Stimulated activated effector memory CD8-positive, alpha-beta T cell treated with anti-CD3 and anti-CD28 coated beads, Interleukin-12 subunit alpha, Interleukin-12 subunit beta, amount 100 ng/mL, for 72 hours (primary cell): Measurements from ENCODE around the gene MYH7B.

Experiments
- ATAC-seq: fragments of 150-1000 bp; cut with Tn5 transposase; 2 replicates; pipeline ENCODE4 v1.10.0; 2021
- DNase-seq, 2 donors: peaks; one replicate each; pipeline ENCODE4 v3.0.0; 2021 to 2022; ENCODE audit warnings: low spot score in 2 of 2
- H3K27ac Mint-ChIP-seq: one replicate; pipeline ENCODE4 v1.8.0; 2022; ENCODE audit warnings: mild to moderate bottlenecking, mixed read lengths
- H3K36me3 Mint-ChIP-seq: one replicate; pipeline ENCODE4 v1.8.0; 2022; ENCODE audit warnings: mild to moderate bottlenecking, mixed read lengths
- H3K4me1 Mint-ChIP-seq: one replicate; pipeline ENCODE4 v1.8.0; 2022; ENCODE audit warnings: mixed read lengths
- H3K4me3 Mint-ChIP-seq: one replicate; pipeline ENCODE4 v1.8.0; 2022; ENCODE audit warnings: mild to moderate bottlenecking, mixed read lengths
- H3K9me3 Mint-ChIP-seq: one replicate; pipeline ENCODE4 v1.8.0; 2022; ENCODE audit warnings: mixed read lengths

Gene MYH7B

DNA sequence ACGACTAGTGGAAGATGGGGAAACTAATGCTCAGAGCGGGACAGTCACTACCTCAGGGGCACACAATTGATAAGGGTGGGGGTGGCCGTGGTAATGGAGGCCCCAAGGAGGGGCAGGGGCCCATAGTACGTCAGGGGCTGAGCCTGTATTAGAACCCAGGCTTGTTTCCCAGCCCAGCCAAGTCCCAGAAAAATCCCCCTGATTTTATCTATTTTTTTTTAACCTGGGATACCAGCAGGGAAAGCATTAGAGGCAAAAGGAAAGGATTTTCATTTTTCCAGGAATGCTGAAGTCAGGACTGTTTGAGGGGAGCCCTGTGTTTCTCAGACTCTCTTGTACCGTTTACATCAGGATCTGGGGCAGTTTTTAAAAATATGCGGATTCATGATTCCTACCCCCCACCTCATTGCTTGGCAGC, 382 bp downstream of the MYH7B start:
- no peak for DNase-seq
- Mint-ChIP-seq H3K27ac (peak overlapping the region; percentile 99), H3K9me3 (no peaks in the 10 kb centered on the region), H3K4me1 (peaks cover 43% of the 10 kb centered on the region), H3K36me3 (peaks cover 10% of the 10 kb centered on the region), H3K4me3 (peak overlapping the region; percentile 98)
- no peak for ATAC-seq

DNA sequence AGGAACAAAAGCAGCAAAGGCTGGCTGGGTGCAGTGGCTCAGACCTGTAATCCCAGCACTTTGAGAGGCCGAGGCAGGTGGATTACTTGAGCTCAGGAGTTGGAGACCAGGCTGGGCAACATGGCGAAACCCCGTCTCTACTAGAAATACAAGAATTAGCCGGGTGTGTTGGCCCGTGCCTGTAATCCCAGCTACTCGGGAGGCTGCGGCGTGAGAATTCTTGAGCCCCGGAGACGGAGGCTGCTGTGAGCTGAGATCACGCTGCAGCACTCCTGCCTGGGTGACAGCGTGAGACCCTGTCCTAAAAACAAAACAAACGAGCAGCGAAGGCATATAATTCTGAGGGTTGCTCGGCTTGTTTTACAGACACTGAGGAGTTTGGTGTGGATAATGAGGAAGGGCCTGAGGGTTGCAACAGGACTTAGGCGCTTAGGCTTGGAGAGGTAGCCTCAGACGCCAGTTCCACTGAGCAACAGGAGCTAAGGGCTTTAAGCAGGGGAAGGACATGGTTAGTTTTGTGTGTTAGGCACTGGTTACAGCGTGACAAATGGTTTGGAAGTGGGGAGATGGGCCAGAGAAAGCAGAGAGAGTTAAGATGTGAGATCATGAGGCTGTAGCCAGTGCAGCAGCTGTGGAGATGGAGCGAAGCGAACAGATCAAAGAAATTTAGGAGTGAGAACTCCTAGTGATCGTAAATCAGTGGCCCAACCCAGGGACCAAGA, 1.2 kb downstream of the MYH7B start:
- Mint-ChIP-seq H3K27ac (no peak overlapping the region), H3K36me3 (peaks cover 10% of the 10 kb centered on the region), H3K9me3 (no peaks in the 10 kb centered on the region), H3K4me3 (peak overlapping the region; percentile 98), H3K4me1 (peaks cover 38% of the 10 kb centered on the region)
- ATAC-seq (no peak), DNase-seq (no peak)

DNA sequence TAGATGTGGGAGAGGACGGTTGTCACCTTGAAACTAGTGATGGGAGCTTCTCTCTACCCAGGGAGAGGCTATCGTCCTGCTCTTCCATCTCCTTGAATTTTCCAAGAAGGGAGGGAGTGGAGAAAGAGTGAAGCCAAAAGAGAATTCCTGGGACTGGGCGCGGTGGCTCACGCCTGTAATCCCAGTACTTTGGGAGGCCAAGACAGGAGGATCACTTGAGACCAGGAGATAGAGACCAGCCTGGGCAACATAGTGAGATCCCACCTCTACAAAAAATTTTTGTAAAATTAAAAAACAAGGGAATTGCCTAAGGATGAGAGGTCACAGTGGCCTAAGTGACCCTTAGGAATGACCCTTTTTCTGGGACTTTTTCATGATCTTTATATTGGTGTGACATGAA, 8.8 kb downstream of the MYH7B start:
- no peak for ATAC-seq
- H3K36me3 Mint-ChIP-seq: peaks cover 5% of the 10 kb centered on the region
- H3K27ac Mint-ChIP-seq: no peak overlapping the region
- no peak for DNase-seq
- no peak overlapping the region for H3K4me3 Mint-ChIP-seq
- peaks cover 7% of the 10 kb centered on the region for H3K4me1 Mint-ChIP-seq
- H3K9me3 Mint-ChIP-seq: no peaks in the 10 kb centered on the region

DNA sequence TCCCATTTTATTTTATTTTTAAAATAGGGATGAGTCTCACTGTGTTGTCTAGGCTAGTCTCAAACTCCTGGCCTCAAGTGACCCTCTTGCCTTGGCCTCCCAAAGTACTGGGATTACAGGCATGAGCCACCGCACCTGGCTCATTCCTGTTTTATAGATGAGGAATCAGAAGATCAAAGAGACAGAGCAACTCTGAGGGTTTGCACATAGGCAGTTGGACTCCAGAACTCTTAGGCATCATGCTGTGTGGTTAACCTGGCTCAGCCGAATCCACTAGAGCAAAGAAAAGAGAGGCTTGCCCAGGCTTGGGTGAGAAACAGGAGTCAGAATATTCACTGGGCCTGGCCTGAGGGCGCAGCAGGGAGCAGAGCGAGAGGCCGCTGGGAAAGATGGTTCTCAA, 9.4 kb downstream of the MYH7B start:
- ATAC-seq (no peak), DNase-seq (no peak)
- Mint-ChIP-seq H3K4me3 (no peak overlapping the region), H3K27ac (no peak overlapping the region), H3K4me1 (peaks cover 7% of the 10 kb centered on the region), H3K36me3 (peaks cover 5% of the 10 kb centered on the region), H3K9me3 (no peaks in the 10 kb centered on the region)

DNA sequence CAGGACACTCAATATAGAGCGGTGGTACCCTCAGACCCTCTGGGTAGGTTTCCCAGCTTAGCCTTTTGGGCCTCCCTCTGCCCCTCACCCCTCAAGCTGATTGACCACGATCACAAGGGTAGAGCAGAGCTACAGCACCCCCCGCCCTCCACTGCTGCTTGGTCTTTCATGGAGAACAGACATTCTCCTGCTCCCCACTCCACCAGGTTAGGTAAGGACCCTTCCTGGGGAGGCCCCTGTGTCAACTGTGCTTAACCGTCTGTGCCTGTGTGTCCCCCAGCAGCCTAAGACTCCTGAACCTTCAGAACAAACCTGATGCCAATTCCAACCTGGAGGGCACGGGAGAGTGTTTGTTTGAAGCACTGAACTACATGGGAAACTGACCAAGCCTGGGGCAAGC, 11.8 kb downstream of the MYH7B start:
- H3K36me3 Mint-ChIP-seq: peaks cover 5% of the 10 kb centered on the region
- H3K9me3 Mint-ChIP-seq: no peaks in the 10 kb centered on the region
- no peak overlapping the region for H3K27ac Mint-ChIP-seq
- no peak overlapping the region for H3K4me3 Mint-ChIP-seq
- ATAC-seq (no peak), DNase-seq (no peak)
- H3K4me1 Mint-ChIP-seq: no peaks in the 10 kb centered on the region

DNA sequence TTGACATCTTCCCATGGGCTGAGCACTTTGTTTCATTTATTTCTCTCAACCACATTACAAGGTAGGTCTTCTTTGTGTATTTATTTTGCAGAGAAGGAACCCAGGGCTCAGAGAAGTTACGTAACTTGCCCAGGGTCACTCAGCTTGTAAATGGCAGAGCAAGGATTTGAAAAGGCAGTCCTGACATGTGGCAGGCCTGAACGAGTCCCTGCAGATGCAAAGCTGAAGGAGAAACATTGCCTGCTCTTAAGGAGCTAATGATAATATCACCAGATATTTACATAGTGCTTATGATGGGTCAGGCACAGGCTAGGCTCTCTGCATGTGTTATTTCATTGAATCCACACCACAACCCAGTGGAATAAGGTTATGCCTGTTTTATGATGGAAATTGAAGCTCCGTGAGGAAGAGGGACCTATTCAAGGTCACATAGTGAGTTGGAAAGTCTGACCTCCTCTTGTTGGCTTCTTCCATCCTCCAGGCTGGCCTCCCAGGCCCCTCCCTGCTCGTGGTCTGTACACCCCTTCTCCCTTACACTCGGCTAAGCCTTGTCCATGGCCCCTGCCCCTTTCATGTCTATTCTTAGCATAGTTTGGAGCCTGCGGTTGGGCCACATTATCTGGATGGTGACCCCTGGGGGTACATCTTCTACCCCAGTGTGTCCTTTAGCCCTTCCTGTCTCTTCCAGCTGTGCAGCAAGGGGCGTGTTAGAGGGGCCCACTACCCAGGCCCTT, 12.5 kb downstream of the MYH7B start:
- no peak overlapping the region for H3K4me3 Mint-ChIP-seq
- H3K9me3 Mint-ChIP-seq: no peaks in the 10 kb centered on the region
- DNase-seq (no peak), ATAC-seq (no peak)
- H3K27ac Mint-ChIP-seq: peak overlapping the region; percentile 16
- H3K36me3 Mint-ChIP-seq: peaks cover 5% of the 10 kb centered on the region
- H3K4me1 Mint-ChIP-seq: no peaks in the 10 kb centered on the region

DNA sequence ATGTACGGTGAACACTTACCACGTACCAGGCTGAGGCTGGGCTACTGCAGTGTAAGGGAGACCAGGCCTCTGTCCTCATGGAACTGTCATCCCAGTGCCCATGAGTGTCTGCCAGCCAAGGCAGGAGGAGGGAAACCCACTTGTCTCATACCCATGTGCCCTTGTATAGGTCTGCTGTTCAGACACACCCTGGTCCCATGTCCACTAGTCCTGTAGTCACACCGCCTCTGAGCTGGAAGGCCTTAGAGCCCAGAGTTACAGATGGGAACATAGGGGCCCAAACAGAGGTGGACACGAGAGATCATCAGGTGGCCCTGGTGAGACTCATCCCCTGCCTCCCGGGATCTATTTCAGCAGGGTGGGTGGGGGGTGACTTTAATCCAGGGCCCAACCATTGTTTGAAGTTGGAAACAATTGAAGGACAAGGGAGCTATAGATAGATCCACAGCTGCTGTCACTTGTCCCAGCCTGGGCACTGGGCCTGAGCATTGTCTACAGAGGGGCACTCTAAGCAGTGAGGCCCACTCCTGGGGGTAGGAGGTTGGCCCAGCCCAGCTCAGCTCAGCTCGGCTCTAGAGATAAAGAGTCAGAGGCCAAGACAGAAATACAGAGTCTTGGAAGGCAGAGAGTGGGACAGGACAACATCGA, 14.6 kb downstream of the MYH7B start:
- Mint-ChIP-seq H3K4me3 (no peak overlapping the region), H3K36me3 (peaks cover 5% of the 10 kb centered on the region), H3K4me1 (no peaks in the 10 kb centered on the region), H3K9me3 (no peaks in the 10 kb centered on the region), H3K27ac (no peak overlapping the region)
- ATAC-seq (no peak), DNase-seq (no peak)

DNA sequence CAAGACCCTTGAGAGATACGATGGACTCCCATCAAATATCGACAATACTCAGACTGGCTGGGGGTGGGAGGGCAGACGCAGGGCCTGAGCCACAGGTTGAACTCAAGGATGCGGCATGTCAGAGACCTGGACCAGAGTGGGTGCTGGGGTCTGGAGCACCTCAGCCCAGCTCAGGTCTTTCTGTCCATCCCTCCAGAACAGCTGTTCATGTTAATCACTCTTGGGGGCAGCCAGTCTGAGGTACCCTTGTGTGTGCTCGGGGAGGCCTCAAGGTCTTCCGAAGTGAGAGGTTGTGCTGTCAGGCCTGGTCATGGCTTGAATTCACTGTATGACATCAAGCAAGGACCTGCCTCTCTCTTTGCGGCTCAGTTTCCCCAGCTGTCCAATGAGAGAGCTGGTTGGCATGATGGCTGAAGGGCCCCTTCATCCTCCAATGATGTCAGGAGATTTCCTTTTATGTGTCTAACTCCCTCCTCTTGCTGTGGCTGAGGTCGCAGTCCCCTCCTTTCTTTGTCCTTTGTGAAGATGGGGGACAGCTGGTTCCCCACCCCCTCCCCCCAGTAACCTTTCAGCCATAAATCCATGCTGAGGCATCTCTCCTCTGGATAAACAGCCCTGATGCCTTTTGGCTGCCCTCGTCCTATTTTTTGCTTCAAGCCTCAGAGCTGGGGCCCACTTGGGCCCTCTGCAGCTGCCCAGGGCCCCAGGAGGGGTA, 15.3 kb downstream of the MYH7B start:
- DNase-seq (no peak), ATAC-seq (peak; percentile 31)
- no peak overlapping the region for H3K4me3 Mint-ChIP-seq
- H3K36me3 Mint-ChIP-seq: peaks cover 5% of the 10 kb centered on the region
- H3K4me1 Mint-ChIP-seq: no peaks in the 10 kb centered on the region
- H3K9me3 Mint-ChIP-seq: no peaks in the 10 kb centered on the region
- H3K27ac Mint-ChIP-seq: no peak overlapping the region

DNA sequence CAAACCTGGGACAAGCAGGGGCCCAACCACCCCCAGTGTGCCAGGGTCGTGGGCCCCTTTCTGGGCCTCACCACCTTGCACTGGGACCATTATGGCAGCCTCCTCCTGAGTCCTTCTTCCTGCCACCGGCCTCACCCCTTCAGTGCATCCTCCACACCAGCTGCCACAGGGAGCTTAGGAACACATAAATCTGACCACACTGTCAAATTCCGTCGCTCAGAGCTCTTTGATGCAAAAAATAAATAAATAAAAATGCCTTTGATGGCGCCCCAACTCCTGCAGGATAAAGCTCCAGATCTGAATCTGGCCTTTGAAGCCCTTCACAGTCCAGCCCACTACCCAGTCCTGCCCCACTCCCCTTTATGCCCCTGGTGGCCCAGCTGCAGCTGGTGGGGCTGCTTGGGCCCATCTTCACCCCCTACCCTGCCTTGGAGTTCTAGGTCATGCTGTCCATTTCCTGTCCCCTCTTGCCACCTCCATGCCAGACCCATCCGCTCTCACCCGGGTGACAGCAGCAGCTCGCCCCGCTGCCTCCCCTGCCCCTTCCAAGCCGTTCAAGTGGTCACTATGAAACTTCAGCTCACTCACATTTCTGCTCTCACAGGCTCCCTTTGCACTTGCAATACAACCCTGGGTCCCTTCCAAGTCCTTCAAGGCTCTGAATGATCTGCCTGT, 16.0 kb downstream of the MYH7B start:
- no peaks in the 10 kb centered on the region for H3K9me3 Mint-ChIP-seq
- H3K4me1 Mint-ChIP-seq: no peaks in the 10 kb centered on the region
- H3K4me3 Mint-ChIP-seq: no peak overlapping the region
- DNase-seq (no peak), ATAC-seq (no peak)
- H3K27ac Mint-ChIP-seq: no peak overlapping the region
- H3K36me3 Mint-ChIP-seq: peaks cover 5% of the 10 kb centered on the region

DNA sequence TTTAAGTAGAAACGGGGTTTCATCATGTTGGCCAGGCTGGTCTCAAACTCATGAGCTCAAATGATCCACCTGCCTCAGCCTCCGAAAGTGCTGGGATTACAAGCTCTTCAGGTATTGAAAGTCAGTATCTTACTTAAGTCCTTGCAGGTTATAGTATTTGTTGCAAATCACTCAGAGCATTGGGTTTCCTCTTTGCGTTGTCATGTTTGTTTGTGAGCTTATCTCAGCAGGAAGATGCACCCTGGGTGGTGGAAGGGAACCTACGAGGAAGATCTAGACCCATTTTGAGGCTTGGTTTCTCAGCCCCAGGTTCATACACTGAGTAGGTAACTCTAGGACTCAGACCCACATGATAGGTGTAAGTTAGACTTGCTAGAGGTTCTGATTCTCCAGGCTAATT, 18.6 kb downstream of the MYH7B start:
- Mint-ChIP-seq H3K4me3 (no peak overlapping the region), H3K27ac (no peak overlapping the region), H3K36me3 (no peaks in the 10 kb centered on the region), H3K4me1 (no peaks in the 10 kb centered on the region), H3K9me3 (no peaks in the 10 kb centered on the region)
- ATAC-seq: no peak
- no peak for DNase-seq

DNA sequence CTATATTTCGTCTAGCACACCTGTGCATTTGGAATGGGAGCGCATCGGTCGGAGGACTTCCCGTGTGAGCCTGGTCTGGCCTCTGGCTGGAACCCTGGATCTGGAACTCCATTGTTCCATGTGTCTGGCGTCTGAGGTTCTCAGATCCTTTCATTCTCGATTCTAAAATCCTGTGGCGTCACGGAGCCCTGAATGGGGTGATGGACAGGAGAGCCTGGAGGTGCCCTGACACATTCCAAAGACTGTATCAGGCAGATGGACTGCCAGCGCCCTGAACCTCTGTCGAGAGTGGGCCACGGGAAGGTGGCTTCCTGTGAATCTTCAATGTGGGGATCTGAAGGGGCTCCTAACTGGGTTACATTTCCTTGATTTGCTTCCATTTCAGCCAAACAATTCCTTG, 20.6 kb downstream of the MYH7B start:
- ATAC-seq (no peak), DNase-seq (no peak)
- no peak overlapping the region for H3K27ac Mint-ChIP-seq
- no peaks in the 10 kb centered on the region for H3K9me3 Mint-ChIP-seq
- H3K4me1 Mint-ChIP-seq: no peaks in the 10 kb centered on the region
- no peaks in the 10 kb centered on the region for H3K36me3 Mint-ChIP-seq
- H3K4me3 Mint-ChIP-seq: no peak overlapping the region

DNA sequence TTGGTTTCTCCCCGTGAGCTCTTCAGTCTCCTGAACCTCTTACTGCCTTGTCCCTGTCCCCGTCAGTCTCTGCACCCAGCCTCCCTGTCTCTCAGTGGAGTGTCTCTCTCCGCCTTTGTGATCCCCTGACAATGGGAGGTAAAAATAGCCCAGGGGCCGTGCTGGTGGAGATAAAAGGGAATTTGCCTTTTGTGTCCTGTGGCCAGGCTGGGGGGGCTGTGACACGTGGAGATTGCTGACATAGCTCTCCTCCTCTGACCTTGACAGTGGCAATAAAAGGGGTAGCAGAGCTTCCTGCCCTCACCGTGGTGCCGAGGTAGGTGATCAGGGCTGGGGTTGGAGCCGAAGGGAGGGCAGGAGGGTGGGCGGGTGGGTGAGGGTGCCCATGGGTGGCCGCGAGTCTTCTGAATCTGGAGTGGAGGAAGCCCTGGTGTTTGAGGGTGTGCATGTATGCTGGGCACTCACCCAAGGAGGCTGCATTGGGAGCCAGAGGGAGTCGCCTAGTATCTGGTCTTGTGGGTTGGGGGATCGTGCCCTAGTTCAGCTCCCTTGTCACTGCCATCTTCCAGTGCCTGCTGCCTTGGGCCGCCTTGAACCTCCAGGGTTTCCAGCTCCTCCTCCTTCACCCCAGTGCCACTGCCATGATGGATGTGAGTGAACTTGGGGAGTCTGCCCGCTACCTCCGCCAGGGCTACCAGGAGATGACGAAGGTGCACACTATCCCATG, 21.9 kb downstream of the MYH7B start:
- ATAC-seq (no peak), DNase-seq (no peak)
- H3K9me3 Mint-ChIP-seq: no peaks in the 10 kb centered on the region
- H3K4me3 Mint-ChIP-seq: no peak overlapping the region
- H3K4me1 Mint-ChIP-seq: no peaks in the 10 kb centered on the region
- H3K27ac Mint-ChIP-seq: no peak overlapping the region
- no peaks in the 10 kb centered on the region for H3K36me3 Mint-ChIP-seq

DNA sequence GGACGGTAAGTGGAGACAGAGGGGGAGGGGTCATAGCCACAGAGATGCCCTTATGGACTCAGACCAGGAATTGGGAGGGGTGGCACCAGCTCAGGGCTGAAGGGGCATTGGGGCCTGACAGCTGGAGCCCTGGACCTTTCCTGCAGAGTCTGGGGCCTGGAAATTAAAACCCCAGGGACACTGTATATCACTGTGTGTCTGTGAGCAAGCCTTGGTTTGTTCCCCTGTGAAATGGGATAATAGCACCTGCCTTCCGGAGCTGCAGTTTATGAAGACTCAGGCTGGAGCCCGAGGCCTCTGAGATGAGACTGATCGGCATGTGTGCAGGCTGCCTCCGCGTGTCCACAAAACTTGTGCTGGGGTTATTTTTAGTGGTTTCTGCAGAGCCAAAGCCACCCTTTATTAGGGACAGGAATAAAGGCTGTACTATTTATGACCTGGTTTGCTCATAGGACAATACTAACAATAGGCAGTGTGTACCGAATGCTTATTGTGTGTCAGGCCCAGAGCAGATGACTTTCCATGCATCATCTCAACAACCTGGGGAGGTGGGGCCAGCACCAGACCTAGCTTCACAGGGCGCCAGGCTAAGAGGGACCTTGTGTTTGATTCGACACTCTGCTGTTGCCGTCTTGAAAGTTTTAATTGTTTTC, 22.6 kb downstream of the MYH7B start:
- Mint-ChIP-seq H3K27ac (no peak overlapping the region), H3K9me3 (no peaks in the 10 kb centered on the region), H3K36me3 (no peaks in the 10 kb centered on the region), H3K4me1 (no peaks in the 10 kb centered on the region), H3K4me3 (no peak overlapping the region)
- DNase-seq (no peak), ATAC-seq (no peak)
